ENCODE measurements around the gene FKBP4. TPM values are rescaled to one million over a fixed set of nuclear protein-coding genes. Genes with fewer than 3 reads are reported as not detected.

The FKBP4 gene
- total RNA-seq, 2 experiments from 2014 or later, result 129 to 182 TPM

DNA sequence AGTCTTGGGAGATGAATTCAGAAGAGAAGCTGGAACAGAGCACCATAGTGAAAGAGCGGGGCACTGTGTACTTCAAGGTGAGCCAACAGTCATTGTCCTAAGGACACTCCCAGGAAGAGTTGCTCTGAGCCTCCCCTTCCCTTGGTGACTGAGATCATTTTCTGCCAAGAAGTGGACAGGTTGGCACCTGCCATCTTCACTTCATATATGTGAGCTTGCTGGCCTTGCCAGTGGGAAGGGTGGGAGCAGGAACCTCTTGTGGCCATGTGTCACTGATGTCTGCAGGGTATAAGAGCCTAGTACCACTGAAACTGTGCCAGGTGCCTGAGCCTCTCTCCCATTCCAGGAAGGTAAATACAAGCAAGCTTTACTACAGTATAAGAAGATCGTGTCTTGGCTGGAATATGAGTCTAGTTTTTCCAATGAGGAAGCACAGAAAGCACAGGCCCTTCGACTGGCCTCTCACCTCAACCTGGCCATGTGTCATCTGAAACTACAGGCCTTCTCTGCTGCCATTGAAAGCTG is 5.3 kb downstream of the FKBP4 start:
- Mint-ChIP-seq H3K27ac (peak overlapping the region; percentile 20), H3K4me1 (peaks cover 18% of the 10 kb centered on the region)
- intact Hi-C loops (cut with DNase I, micrococcal nuclease), result no loop called here

DNA sequence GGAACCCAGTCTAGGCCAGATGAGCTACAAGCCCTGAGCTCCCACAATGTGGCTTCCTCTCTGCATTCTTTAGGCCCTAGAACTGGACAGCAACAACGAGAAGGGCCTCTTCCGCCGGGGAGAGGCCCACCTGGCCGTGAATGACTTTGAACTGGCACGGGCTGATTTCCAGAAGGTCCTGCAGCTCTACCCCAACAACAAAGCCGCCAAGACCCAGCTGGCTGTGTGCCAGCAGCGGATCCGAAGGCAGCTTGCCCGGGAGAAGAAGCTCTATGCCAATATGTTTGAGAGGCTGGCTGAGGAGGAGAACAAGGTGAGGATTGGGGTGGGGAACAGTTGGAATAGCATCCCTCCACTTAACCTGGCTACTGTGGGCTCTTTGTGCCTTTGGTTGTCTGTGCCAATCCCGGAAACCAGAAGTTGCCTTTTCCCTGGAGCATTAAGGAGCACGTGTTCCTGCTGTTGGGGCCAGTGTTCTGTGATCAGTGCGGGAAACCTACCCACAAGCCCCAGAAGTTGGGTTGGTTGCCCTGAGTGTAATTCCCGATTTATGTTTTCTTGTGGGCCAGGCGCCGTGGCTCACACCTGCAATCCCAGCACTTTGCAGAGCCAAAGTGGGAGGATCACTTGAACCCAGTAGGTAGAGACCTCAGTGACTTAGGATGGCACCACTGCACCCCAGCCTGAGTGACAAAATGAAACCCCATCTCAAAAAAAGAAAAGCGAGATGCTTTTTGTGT is 6.4 kb downstream of the FKBP4 start:
- intact Hi-C loops (cut with DNase I, micrococcal nuclease), result no loop called here
- DNase-seq (no peak), ATAC-seq (no peak)
- Mint-ChIP-seq H3K27me3 (no peaks in the 10 kb centered on the region), H3K4me1 (peaks cover 21% of the 10 kb centered on the region), H3K27ac (no peak overlapping the region), H3K4me3 (no peak overlapping the region), H3K36me3 (ENCODE audit: low read depth) (peaks cover 83% of the 10 kb centered on the region), H3K9me3 (ENCODE audit: low read depth) (no peaks in the 10 kb centered on the region)
- ChIA-PET CTCF (no interaction called here), POLR2A (no interaction called here)

More for the DNA sequence above, 5.3 kb downstream of the FKBP4 start:
- no peaks in the 10 kb centered on the region for H3K9me3 Mint-ChIP-seq (ENCODE audit: low read depth)
- no peak for ATAC-seq
- DNase-seq, result no peak
- no peaks in the 10 kb centered on the region for H3K27me3 Mint-ChIP-seq
- ChIA-PET POLR2A (no interaction called here), CTCF (interaction anchor here (1.5 kb wide), 1 partner anchor 16 kb away, joined by 5 read pairs; no protein-coding TSS in a partner anchor)
- no peak overlapping the region for H3K4me3 Mint-ChIP-seq
- H3K36me3 Mint-ChIP-seq (ENCODE audit: low read depth), result peaks cover 79% of the 10 kb centered on the region

- ATAC-seq (no peak), DNase-seq (no peak)
- POLR2A ChIA-PET, result no interaction called here
- Mint-ChIP-seq H3K9me3 (ENCODE audit: low read depth) (no peaks in the 10 kb centered on the region), H3K4me1 (peaks cover 6% of the 10 kb centered on the region), H3K27ac (no peak overlapping the region), H3K36me3 (ENCODE audit: low read depth) (peaks cover 70% of the 10 kb centered on the region), H3K27me3 (no peaks in the 10 kb centered on the region), H3K4me3 (no peak overlapping the region)
- CTCF ChIA-PET, result no interaction called here
- intact Hi-C loops (cut with DNase I, micrococcal nuclease), result no loop called here
Measured at GRCh38 chr12:2803635-2804392, 9.0 kb downstream of the FKBP4 start.

GRCh38 chr12:2804393-2805142 is 9.8 kb downstream of the FKBP4 start:
- DNase-seq (no peak), ATAC-seq (no peak)
- Mint-ChIP-seq H3K27ac (peak overlapping the region; percentile 49), H3K9me3 (ENCODE audit: low read depth) (no peaks in the 10 kb centered on the region), H3K36me3 (ENCODE audit: low read depth) (peaks cover 63% of the 10 kb centered on the region), H3K27me3 (no peaks in the 10 kb centered on the region), H3K4me1 (peaks cover 3% of the 10 kb centered on the region), H3K4me3 (no peak overlapping the region)
- POLR2A ChIA-PET, result no interaction called here
- intact Hi-C loops (cut with DNase I, micrococcal nuclease), result no loop called here
- CTCF ChIA-PET, result no interaction called here

DNA sequence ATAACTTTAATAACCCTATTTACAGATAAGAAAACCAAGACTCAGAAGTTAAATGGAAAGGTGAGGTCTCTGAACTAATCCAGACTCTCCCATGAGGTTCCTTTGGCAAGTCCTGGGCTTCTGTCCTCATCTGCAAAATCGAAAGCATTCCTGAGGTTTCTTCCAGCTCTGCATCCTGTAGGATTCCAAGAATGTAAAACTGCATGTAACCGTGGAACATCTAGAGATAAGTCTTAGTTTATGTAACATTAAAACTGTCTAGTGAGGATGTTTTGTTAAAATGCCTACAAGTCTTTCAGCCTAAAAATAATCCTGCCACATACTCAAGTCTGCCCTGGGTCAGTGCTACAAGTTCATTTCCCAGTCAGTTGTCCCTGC is 10.4 kb downstream of the FKBP4 start:
- no peak for ATAC-seq
- DNase-seq, result no peak
- ChIA-PET CTCF (no interaction called here), POLR2A (no interaction called here)
- Mint-ChIP-seq H3K4me1 (peaks cover 3% of the 10 kb centered on the region), H3K4me3 (no peak overlapping the region), H3K27ac (peak overlapping the region; percentile 49), H3K9me3 (ENCODE audit: low read depth) (no peaks in the 10 kb centered on the region), H3K27me3 (no peaks in the 10 kb centered on the region), H3K36me3 (ENCODE audit: low read depth) (peaks cover 57% of the 10 kb centered on the region)
- intact Hi-C loops (cut with DNase I, micrococcal nuclease), result no loop called here

DNA sequence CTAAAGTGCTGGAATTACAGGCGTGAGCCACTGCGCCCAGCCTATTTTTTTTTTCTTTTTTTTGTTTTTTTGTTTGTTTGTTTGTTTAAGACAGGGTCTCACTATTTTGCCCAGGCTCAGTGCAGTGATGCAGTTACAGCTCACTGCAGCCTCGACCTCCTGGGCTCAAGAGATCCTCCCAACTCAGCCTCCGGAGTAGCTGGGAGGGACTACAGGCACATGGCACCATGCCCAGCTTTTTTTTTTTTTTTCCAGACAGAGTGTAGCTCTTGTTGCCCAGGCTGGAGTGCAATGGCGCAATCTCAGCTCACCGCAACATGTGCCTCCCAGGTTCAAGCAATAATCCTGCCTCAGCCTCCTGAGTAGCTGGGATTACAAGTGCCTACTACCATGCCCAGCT is 11.9 kb downstream of the FKBP4 start:
- peaks cover 6% of the 10 kb centered on the region for H3K4me1 Mint-ChIP-seq
- H3K27ac Mint-ChIP-seq, result no peak overlapping the region
- ChIA-PET CTCF (no interaction called here), POLR2A (no interaction called here)
- no peaks in the 10 kb centered on the region for H3K27me3 Mint-ChIP-seq
- ATAC-seq (no peak), DNase-seq (no peak)
- no peaks in the 10 kb centered on the region for H3K9me3 Mint-ChIP-seq (ENCODE audit: low read depth)
- no peak overlapping the region for H3K4me3 Mint-ChIP-seq
- intact Hi-C loops (cut with DNase I, micrococcal nuclease), result no loop called here
- peaks cover 45% of the 10 kb centered on the region for H3K36me3 Mint-ChIP-seq (ENCODE audit: low read depth)

DNA sequence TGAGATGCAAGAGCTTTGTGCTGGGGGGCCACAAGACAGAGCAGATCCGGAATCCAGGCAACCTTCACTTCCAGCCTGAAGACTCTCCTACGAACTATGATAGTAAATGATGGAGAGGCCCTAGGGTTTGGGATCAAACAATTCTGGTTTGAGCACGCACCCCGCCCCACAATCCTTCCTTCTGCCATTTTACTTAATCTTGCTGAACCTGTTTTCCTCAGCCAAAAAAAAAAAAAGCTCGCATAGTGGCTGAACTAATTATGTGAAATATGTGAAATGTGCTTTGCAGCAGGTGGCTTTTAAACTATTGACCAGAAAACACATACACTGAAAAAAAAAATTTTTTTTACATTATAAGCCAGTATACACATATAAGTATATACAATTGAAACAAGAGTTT is 17.0 kb downstream of the FKBP4 start:
- no peaks in the 10 kb centered on the region for H3K9me3 Mint-ChIP-seq (ENCODE audit: low read depth)
- ChIA-PET POLR2A (interaction anchor here (0.7 kb wide), 1 partner anchor 43 kb away, joined by 5 read pairs; no protein-coding TSS in a partner anchor), CTCF (interaction anchor here (0.7 kb wide), 1 partner anchor 348 kb away, joined by 4 read pairs; no protein-coding TSS in a partner anchor)
- peak overlapping the region; percentile 56 for H3K27ac Mint-ChIP-seq
- H3K36me3 Mint-ChIP-seq (ENCODE audit: low read depth), result peaks cover 18% of the 10 kb centered on the region
- no peaks in the 10 kb centered on the region for H3K27me3 Mint-ChIP-seq
- ATAC-seq (no peak), DNase-seq (no peak)
- H3K4me1 Mint-ChIP-seq, result peaks cover 26% of the 10 kb centered on the region
- intact Hi-C loops (cut with DNase I, micrococcal nuclease), result loop anchor here (1.0 to 5.0 kb wide), 9 partner anchors 16 to 1014 kb away; partner anchors contain the start of genes FOXM1 (in 2 of the 2), RHNO1 (in 2 of the 2), TULP3 (in 2 of the 2) and CRACR2A (in 1 of the 2)
- peak overlapping the region; percentile 92 for H3K4me3 Mint-ChIP-seq

DNA sequence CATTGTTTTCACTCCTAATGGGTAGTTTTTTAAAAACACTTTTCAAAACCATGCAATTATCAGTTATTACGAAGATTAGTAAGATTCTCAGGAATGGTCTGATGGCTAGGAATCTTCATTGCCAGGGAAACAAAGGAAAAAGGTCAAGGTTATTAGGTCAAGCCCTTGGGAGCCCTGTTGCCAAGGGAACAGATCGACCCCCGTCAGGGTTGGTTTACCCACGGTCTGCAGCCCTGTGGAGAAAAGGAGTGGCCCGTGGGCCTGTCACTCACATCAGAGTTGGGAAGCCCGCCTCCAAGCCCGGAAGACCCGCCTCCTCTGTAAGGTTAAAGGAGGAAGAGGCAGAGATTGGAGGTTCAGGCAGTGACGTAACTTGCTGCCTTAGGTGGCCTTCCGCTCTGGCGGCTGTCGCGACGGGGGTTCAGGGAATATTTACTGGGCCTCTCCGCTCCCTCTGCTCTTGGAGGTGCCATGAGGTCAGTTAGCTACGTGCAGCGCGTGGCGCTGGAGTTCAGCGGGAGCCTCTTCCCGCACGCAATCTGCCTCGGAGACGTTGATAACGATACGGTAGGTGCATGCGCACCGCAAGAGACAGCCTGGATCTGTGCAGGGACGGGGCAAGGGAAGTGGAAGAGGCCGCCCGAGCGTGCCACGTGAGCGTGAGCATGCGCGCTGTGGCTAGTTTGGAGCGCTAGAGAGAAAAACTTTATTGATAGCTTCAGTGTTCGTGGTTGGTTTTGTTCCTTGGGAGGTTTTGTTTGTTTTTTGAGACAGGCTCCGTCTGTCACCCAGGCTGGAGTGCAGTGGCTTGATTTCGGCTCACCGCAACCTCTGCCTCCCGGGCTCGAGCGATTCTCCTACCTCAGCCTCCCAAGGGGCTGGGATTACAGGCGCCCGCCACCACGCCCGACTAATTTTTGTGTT is 17.8 kb downstream of the FKBP4 start, which contains the start of gene ITFG2:
TSS of gene ITFG2 (plus strand) at position 379 of the 924 bp plus-strand sequence. CDS start at position 472, 93 bp downstream.
- peak within 1 kb of the TSS; percentile 98 for H3K27ac Mint-ChIP-seq
- peaks cover 17% of the 10 kb centered on the region for H3K36me3 Mint-ChIP-seq (ENCODE audit: low read depth)
- ChIA-PET CTCF (interaction anchor here (0.6 to 0.9 kb wide), 4 partner anchors 77 to 806 kb away, joined by 3 to 4 read pairs (median 4); no protein-coding TSS in a partner anchor), POLR2A (interaction anchor here (0.7 kb wide), 1 partner anchor 14 kb away, joined by 4 read pairs; no protein-coding TSS in a partner anchor)
- H3K27me3 Mint-ChIP-seq, result no peaks in the 10 kb centered on the region
- peak within 1 kb of the TSS; percentile 92 for H3K4me3 Mint-ChIP-seq
- intact Hi-C loops (cut with DNase I, micrococcal nuclease), result loop anchor here (1.0 to 5.0 kb wide), 12 partner anchors 17 to 1015 kb away; partner anchors contain the start of genes FOXM1 (in 2 of the 2), RHNO1 (in 2 of the 2), TULP3 (in 2 of the 2) and CRACR2A (in 1 of the 2)
- ATAC-seq (peak; percentile 96), DNase-seq (peak; percentile 98)
- peaks cover 26% of the 10 kb centered on the region for H3K4me1 Mint-ChIP-seq
- H3K9me3 Mint-ChIP-seq (ENCODE audit: low read depth), result no peaks in the 10 kb centered on the region

- peaks cover 26% of the 10 kb centered on the region for H3K4me1 Mint-ChIP-seq
Measured at GRCh38 chr12:2813214-2814185, 18.7 kb downstream of the FKBP4 start.

More at GRCh38 chr12:2813214-2814185, 18.7 kb downstream of the FKBP4 start:
- ChIA-PET POLR2A (interaction anchor here (0.7 to 1.2 kb wide), 3 partner anchors 13 to 39 kb away, joined by 3 to 7 read pairs (median 4); no protein-coding TSS in a partner anchor), CTCF (interaction anchor here (0.6 to 1.6 kb wide), 7 partner anchors 30 to 807 kb away, joined by 3 to 5 read pairs (median 3); no protein-coding TSS in a partner anchor)
- Mint-ChIP-seq H3K36me3 (ENCODE audit: low read depth) (peaks cover 19% of the 10 kb centered on the region), H3K27me3 (no peaks in the 10 kb centered on the region), H3K27ac (peak overlapping the region; percentile 98), H3K9me3 (ENCODE audit: low read depth) (no peaks in the 10 kb centered on the region), H3K4me3 (peak overlapping the region; percentile 92)
- intact Hi-C loops (cut with DNase I, micrococcal nuclease), result loop anchor here (1.0 to 5.0 kb wide), 8 partner anchors 55 to 1016 kb away; partner anchors contain the start of gene CRACR2A (in 1 of the 2)
- peak; percentile 77 for DNase-seq
- ATAC-seq, result peak; percentile 36
